Astrocyte (in vitro differentiated cells and primary cell): ENCODE results near the gene H2BK1. TPM values are rescaled to one million over a fixed set of nuclear protein-coding genes. Genes with fewer than 3 reads are reported as not detected.

Experiments
- DNase-seq: peaks from one replicate; pipeline ENCODE4 v3.0.0-alpha.2; 2010; ENCODE audit warnings: low read depth
- FAIRE-seq: peaks from 2 replicates; lab custom pipeline; 2011; peaks lifted over from hg19 to GRCh38; lab: Jason Lieb, UNC
- H2AFZ ChIP-seq: 2 replicates; pipeline ENCODE4 v1.6.0; 2012; ENCODE audit warnings: low read depth, low read length, inconsistent platforms
- H3K27ac ChIP-seq: 2 replicates; pipeline ENCODE4 v1.5.1; 2011; ENCODE audit warnings: low read depth, low read length, inconsistent platforms
- H3K27me3 ChIP-seq: 2 replicates; pipeline ENCODE4 v1.6.0; 2011; ENCODE audit warnings: low read length, inconsistent platforms; ENCODE audit not compliant: insufficient read depth
- H3K36me3 ChIP-seq: 2 replicates; pipeline ENCODE4 v1.5.1; 2011; ENCODE audit warnings: low read length, inconsistent platforms; ENCODE audit not compliant: insufficient read depth
- H3K4me1 ChIP-seq: 2 replicates; pipeline ENCODE4 v1.5.1; 2011; ENCODE audit warnings: low read length, inconsistent platforms; ENCODE audit not compliant: insufficient read depth
- H3K4me2 ChIP-seq: 2 replicates; pipeline ENCODE4 v1.6.0; 2012; ENCODE audit warnings: low read length, inconsistent platforms
- H3K4me3 ChIP-seq: 2 replicates; pipeline ENCODE4 v1.5.1; 2011; ENCODE audit warnings: low read depth, mild to moderate bottlenecking, low read length, inconsistent platforms; ENCODE audit not compliant: insufficient read depth
- H3K79me2 ChIP-seq: 2 replicates; pipeline ENCODE4 v1.6.0; 2012; ENCODE audit warnings: mild to moderate bottlenecking, low read length, inconsistent platforms; ENCODE audit not compliant: insufficient read depth
- H3K9ac ChIP-seq: 2 replicates; pipeline ENCODE4 v1.6.0; 2012; ENCODE audit warnings: mild to moderate bottlenecking, low read length, inconsistent platforms
- H3K9me3 ChIP-seq: 2 replicates; pipeline ENCODE4 v1.5.1; 2012; ENCODE audit warnings: low read depth, mild to moderate bottlenecking, low read length, inconsistent platforms; ENCODE audit not compliant: insufficient read depth
- H4K20me1 ChIP-seq: 2 replicates; pipeline ENCODE4 v1.6.0; 2012; ENCODE audit warnings: low read length, inconsistent platforms; ENCODE audit not compliant: insufficient read depth
- H3K27ac Mint-ChIP-seq: one replicate; pipeline ENCODE4 v1.8.0; 2021; ENCODE audit warnings: mild to moderate bottlenecking, mixed read lengths; ENCODE audit not compliant: unreplicated experiment
- H3K27me3 Mint-ChIP-seq: one replicate; pipeline ENCODE4 v1.8.0; 2021; ENCODE audit warnings: low read depth, mixed read lengths; ENCODE audit not compliant: unreplicated experiment
- H3K36me3 Mint-ChIP-seq: one replicate; pipeline ENCODE4 v1.8.0; 2021; ENCODE audit warnings: low read depth, mixed read lengths; ENCODE audit not compliant: unreplicated experiment
- H3K4me1 Mint-ChIP-seq: one replicate; pipeline ENCODE4 v1.8.0; 2021; ENCODE audit warnings: low read depth, mixed read lengths; ENCODE audit not compliant: unreplicated experiment
- H3K4me3 Mint-ChIP-seq: one replicate; pipeline ENCODE4 v1.8.0; 2021; ENCODE audit warnings: mild to moderate bottlenecking, moderate library complexity, mixed read lengths; ENCODE audit not compliant: unreplicated experiment
- H3K9me3 Mint-ChIP-seq: one replicate; pipeline ENCODE4 v1.8.0; 2021; ENCODE audit warnings: mild to moderate bottlenecking, mixed read lengths; ENCODE audit not compliant: unreplicated experiment
- CTCF ChIP-seq: IDR thresholded peaks from 2 replicates; pipeline ENCODE4 v1.5.1; 2011; ENCODE audit warnings: low read depth, mild to moderate bottlenecking, inconsistent platforms, low read length, moderate library complexity; ENCODE audit not compliant: insufficient read depth
- EZH2 ChIP-seq: IDR thresholded peaks from 2 replicates; pipeline ENCODE4 v1.6.1; 2012; ENCODE audit warnings: mild to moderate bottlenecking, low read length, inconsistent platforms; ENCODE audit not compliant: insufficient read depth
- total RNA-seq: library from RNA; stranded (reverse); gene quantifications from 2 replicates; pipeline ENCODE4 v1.2.1, GENCODE V29; 2021

H2BK1 gene
- total RNA-seq, 1 donor from 2014 or later: not detected

- H3K9ac ChIP-seq: no peak overlapping the region
- no peak overlapping the region for H2AFZ ChIP-seq
- no peak for FAIRE-seq
- H4K20me1 ChIP-seq: no peaks in the 10 kb centered on the region
- H3K4me3 ChIP-seq: no peak overlapping the region
- no peak overlapping the region for H3K27ac ChIP-seq
- Mint-ChIP-seq H3K9me3 (peaks cover 2% of the 10 kb centered on the region), H3K36me3 (no peaks in the 10 kb centered on the region), H3K4me1 (no peaks in the 10 kb centered on the region), H3K27me3 (peaks cover 88% of the 10 kb centered on the region), H3K27ac (no peak overlapping the region), H3K4me3 (no peak overlapping the region)
- TF ChIP-seq CTCF: no peak
- no peak overlapping the region for H3K4me2 ChIP-seq
- H3K9me3 ChIP-seq: no peaks in the 10 kb centered on the region
- H3K36me3 ChIP-seq: no peaks in the 10 kb centered on the region
- no peaks in the 10 kb centered on the region for H3K4me1 ChIP-seq
- peaks cover 32% of the 10 kb centered on the region for H3K27me3 ChIP-seq
- DNase-seq: no peak
- H3K79me2 ChIP-seq: no peaks in the 10 kb centered on the region
Measured at GRCh38 chr7:151175793-151176311, 34.4 kb downstream of the H2BK1 start.

- DNase-seq (no peak), FAIRE-seq (no peak)
- no peaks in the 10 kb centered on the region for H3K79me2 ChIP-seq
- Mint-ChIP-seq H3K4me3 (no peak overlapping the region), H3K4me1 (no peaks in the 10 kb centered on the region), H3K27me3 (peaks cover 90% of the 10 kb centered on the region), H3K27ac (no peak overlapping the region), H3K9me3 (peaks cover 2% of the 10 kb centered on the region), H3K36me3 (no peaks in the 10 kb centered on the region)
- H3K9me3 ChIP-seq: no peaks in the 10 kb centered on the region
- H3K27me3 ChIP-seq: peaks cover 32% of the 10 kb centered on the region
- no peak overlapping the region for H2AFZ ChIP-seq
- no peak overlapping the region for H3K4me3 ChIP-seq
- no peak overlapping the region for H3K4me2 ChIP-seq
- no peaks in the 10 kb centered on the region for H3K4me1 ChIP-seq
- no peak overlapping the region for H3K9ac ChIP-seq
- no peaks in the 10 kb centered on the region for H3K36me3 ChIP-seq
- peaks cover under 1% of the 10 kb centered on the region for H4K20me1 ChIP-seq
- H3K27ac ChIP-seq: no peak overlapping the region
- TF ChIP-seq EZH2 (no peak), CTCF (no peak)
Measured at GRCh38 chr7:151175047-151175792, 35.1 kb downstream of the H2BK1 start.
